ENCODE results near the gene GCNA.

- TF ChIP-seq CTCF (IDR thresholded peaks at IDR 0.05) (no peak), POLR2A (IDR thresholded peaks at IDR 0.05) (no peak)
Measured at GRCh38 chrX:71638409-71638808, 60.2 kb downstream of the GCNA start.
